ENCODE results near the gene RELN.

The RELN gene

GRCh38 chr7:103613655-103614642 lies 375.5 kb downstream of the RELN start:
- DNase-seq, result no peak

GRCh38 chr7:103609778-103610177 lies 379.7 kb downstream of the RELN start:
- DNase-seq, result no peak

GRCh38 chr7:103605640-103606039 lies 383.8 kb downstream of the RELN start:
- DNase-seq, result no peak

- DNase-seq, result no peak
Observed at GRCh38 chr7:103598326-103598905, 391.0 kb downstream of the RELN start.

GRCh38 chr7:103597606-103598005 lies 391.9 kb downstream of the RELN start:
- DNase-seq, result no peak

GRCh38 chr7:103594186-103594585 lies 395.3 kb downstream of the RELN start:
- DNase-seq, result no peak

GRCh38 chr7:103593691-103594090 lies 395.8 kb downstream of the RELN start:
- no peak for DNase-seq

- DNase-seq, result no peak
Observed at GRCh38 chr7:103592844-103593243, 396.6 kb downstream of the RELN start.

- DNase-seq, result no peak
Observed at GRCh38 chr7:103592187-103592586, 397.3 kb downstream of the RELN start.

GRCh38 chr7:103580031-103580430 lies 409.4 kb downstream of the RELN start:
- DNase-seq, result no peak

GRCh38 chr7:103577059-103577458 lies 412.4 kb downstream of the RELN start:
- no peak for DNase-seq

GRCh38 chr7:103576641-103577040 lies 412.8 kb downstream of the RELN start:
- no peak for DNase-seq

- no peak for DNase-seq
Observed at GRCh38 chr7:103574576-103574975, 414.9 kb downstream of the RELN start.

- peak; percentile 35 for DNase-seq
Observed at GRCh38 chr7:103573479-103574058, 415.9 kb downstream of the RELN start.

GRCh38 chr7:103571586-103571985 lies 417.9 kb downstream of the RELN start:
- DNase-seq, result no peak

GRCh38 chr7:103569621-103570305 lies 419.7 kb downstream of the RELN start:
- no peak for DNase-seq

GRCh38 chr7:103564416-103564815 lies 425.0 kb downstream of the RELN start:
- DNase-seq, result no peak

- DNase-seq, result no peak
Observed at GRCh38 chr7:103560136-103560535, 429.3 kb downstream of the RELN start.

GRCh38 chr7:103551016-103551415 lies 438.4 kb downstream of the RELN start:
- no peak for DNase-seq

GRCh38 chr7:103549786-103550185 lies 439.7 kb downstream of the RELN start:
- no peak for DNase-seq

GRCh38 chr7:103547451-103548284 lies 441.8 kb downstream of the RELN start:
- no peak for DNase-seq

- no peak for DNase-seq
Observed at GRCh38 chr7:103542470-103542869, 447.0 kb downstream of the RELN start.
